Measurements from ENCODE around the gene IER3.
A peak's percentile ranks its signal among the peaks of the same experiment; 100 is the strongest.
"Not testable (repeated sequence)": the region's sequence is repeated elsewhere in the genome, so short reads cannot be mapped to it uniquely, and the experiment has no call there.

IER3 gene

DNA sequence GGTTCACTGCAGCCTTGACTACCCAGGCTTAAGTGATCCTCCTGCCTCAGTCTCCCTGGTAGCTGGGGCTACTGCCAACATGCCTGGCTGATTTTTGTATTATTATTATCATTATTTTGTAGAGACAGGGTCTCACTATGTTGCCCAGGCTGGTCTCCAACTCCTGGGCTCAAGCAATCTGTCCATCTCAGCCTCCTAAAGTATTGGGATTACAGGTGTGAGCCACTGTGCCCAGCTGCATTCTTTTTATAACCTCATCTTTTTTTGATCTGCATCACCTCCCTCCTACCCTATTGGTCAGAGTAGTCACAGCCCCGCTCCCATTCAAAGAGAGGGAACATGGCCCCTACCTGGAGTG, 23.6 kb upstream of the IER3 start:
- DNase-seq: no peak

DNA sequence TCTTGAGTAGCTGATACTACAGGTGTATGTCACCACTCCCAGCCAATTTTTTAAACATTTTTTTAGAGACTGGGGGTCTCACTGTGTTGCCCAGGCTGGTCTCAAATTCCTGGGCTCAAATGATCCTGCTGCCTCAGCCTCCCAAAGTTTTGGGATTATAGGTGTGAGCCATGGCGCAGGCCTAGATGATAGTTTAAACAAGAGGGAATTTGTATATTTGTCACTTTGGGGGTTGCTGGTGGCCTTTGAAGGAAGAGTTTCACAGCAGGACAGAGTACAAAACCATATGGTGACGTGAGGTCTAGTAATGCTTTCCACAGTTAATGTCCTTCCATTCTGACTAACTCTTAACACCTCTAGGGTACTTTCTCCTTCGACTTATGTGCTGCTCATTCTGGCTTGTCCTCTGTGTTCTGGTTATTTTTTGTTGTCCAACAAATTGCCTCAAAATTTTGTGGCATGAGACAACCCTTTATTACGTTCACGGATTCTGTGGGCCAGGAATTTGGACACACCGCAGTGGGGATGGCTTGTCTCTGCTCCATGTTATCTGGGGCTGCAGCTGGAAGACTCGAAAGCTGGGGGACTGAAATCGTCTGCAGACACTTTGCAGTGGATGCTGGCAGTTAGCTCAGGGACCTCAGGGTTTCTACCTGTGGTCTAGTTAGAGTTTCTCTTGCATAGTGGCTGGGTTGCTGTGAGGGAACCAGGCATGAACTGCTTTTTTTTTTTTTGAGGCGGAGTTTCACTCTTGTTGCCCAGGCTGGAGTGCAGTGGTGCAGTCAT, 23.0 kb upstream of the IER3 start:
- DNase-seq: no peak

DNA sequence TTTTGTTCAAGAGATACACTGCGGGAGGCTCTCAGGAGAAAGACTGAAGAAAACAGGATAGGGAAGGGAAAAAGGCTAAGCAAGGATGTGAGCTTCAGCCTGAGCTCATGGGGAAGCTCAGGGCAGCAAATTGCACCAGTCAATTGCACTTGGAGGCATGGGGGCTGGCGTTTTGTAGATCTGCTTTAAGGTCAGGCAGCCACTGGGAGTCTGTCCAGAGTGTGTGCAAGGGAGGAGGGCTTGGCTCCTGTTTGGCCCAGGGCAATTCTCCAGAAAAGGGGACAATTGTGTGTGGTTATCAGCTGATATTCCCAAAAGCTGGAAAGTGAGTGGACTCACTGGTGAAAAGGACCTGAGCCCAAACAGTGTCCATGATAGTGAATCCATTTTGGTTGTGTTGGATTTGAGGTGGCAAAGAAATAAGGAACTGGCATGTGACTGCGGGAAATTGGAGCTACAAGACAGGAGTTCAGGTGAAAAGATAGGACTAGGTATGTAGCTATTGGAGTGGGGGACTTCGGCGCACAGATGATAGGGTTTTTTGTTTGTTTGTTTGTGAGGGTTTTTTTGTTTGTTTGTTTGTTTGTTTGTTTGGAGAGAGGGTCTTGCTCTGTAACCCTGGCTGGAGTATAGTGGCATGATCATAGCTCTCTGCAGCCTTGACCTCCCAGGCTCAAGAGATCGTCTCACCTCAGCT, 22.3 kb upstream of the IER3 start:
- no peak for DNase-seq

DNA sequence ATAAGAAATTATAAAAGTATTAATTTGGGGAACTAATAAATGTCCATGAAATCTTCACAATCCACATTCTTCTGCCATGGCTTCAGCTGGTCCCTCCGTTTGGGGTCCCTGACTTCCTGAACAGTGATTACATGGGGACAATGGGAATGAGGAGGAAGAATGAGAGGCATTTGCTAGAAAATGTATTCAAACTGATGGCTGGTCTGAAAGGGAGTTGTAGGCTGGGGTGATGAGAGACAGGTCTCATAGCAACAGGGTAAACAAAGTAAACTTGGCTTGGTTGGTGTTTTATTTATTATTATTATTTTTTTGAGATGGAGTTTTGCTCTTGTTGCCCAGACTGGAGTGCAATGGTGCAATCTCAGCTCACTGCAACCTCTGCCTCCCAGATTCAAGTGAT, 21.1 kb upstream of the IER3 start:
- DNase-seq: not testable (repeated sequence)

- DNase-seq: not testable (repeated sequence)
These were observed 20.2 kb upstream of the IER3 start for GRCh38 chr6:30764490-30765043.

- no peak for DNase-seq
These were observed 19.5 kb upstream of the IER3 start for GRCh38 chr6:30763618-30764489.

DNA sequence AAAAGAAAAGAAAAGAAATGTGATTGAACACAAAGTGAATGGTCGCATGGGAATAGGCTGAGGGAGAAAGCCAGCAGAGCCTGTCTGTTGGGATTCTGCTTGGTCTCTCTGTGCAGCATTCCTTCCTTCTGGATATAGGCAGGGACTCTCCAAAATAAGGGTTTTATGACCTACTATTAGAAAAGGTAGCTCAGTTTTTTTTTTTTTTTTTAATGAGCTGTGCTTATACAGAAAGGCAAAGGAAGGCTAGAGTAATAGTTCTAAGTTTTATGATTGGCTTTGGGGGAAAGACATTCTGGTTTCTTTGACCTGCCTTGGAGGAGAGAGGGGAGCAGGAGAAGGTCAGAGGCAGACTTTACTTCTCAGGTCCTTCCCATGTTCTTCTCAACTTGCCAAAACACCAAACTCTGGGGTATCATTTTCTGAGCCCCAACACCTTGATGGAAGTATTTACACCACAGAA, 18.8 kb upstream of the IER3 start:
- no peak for DNase-seq

DNA sequence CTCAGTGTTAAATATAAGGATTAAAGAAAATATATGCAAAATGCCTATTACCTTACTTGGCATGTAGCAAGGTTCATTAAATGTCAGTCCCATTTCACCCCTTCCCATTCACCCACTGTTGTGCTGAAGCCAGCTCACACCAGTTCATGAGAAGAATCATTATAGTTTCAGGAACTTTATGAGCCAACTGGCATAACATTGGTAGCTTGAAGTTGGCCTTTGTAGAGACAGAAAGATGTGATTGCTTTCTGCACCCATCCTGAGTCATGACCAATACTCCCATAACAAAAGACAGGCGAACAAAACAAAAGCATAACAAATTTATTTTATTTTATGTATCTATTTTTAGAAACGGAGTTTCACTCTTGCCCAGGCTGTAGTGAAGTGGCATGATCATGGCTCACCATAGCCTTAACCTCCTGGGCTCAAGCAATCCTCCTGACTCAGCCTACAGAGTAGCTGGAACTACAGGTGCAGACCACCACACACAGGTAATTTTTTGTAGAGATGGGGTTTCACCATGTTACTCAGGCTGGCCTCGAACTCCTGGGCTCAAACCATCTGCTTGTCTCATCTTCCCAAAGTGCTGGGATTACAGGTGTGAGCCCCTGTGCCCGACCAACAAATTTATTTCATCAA, 17.6 kb upstream of the IER3 start:
- DNase-seq: no peak

- no peak for DNase-seq
These were observed 16.2 kb upstream of the IER3 start for GRCh38 chr6:30760549-30760948.

GRCh38 chr6:30759575-30760239, 15.4 kb upstream of the IER3 start:
- no peak for DNase-seq

GRCh38 chr6:30757261-30757904, 13.0 kb upstream of the IER3 start:
- DNase-seq: no peak

- DNase-seq: not testable (repeated sequence)
These were observed 12.2 kb upstream of the IER3 start for GRCh38 chr6:30756405-30757003.

GRCh38 chr6:30754631-30755030, 10.3 kb upstream of the IER3 start:
- no peak for DNase-seq

DNA sequence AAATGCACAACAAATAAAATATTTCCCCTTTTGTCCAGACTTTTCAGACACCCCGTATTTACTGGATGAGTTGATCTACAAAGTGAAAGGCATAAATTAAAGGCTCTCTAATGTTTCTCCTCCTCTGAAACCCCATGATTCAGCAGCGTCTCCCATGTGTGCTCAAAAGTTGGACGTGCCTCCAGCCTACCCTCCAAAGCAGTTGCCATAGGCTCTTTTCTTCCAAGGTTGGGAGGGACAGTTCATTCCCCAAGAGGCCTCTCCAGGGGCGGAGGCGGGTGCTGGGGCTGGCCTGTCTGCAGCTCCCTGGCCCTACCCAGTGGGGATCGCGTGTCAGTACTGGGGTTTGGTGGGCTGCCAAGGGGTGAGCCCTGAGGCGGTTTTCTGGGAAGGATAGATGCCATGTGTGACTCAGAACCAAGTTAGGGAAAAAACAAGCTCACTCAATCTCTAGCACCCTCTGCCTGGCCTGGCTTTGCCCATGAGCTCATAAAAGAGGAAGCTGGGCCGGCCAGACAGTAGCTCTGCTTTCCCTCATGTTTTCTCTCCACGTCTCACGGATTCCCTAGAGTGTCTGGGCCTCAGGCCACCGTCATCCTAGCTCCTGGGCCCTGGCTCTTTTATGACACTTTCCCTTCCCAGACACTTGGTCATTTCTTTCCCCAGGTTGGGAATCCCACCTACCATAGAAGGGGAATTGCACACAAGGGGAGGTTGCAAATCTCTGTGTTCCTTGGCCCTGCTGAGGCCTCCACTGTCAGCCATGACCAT, 8.0 kb upstream of the IER3 start:
- DNase-seq: peak; percentile 92

GRCh38 chr6:30750379-30750668, 6.0 kb upstream of the IER3 start:
- DNase-seq: no peak

DNA sequence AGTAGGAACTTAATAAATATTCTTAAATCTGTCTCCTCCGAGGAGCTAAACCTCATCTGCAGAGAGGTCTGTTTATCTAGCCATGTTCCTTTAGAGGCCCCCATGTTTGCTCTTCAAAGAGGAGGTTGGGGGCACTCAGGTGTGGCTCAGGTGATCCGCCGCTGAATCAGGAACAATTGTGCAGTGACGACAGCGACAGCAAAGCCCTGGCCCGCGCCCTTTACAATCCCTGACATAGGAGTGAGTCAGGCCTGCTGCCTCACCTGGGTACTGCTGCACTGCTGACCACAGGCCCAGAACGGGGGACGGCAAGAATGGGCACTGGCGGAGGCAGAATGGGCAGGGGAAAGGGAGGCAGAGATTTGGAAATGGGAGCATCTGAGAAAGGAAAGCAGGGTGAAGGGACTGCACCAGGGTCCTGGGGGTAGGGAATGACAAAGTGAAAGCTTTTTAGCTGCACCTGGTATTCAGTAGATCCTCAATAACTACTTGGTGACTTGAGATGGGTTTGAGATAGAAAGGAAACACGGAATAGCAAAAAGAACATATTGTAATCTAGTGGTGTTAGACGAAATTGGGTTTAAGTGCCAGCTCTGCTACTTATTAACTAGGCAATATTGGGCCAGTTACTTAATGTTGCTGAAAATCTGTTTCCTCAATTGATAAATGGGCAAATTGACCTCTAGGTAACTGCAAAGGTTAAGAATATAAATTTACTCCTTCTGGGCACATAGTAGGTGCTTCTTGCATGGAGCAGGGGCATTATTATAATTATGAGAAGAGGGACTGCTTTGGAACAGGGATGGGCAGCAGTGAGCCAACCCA, 5.4 kb upstream of the IER3 start:
- DNase-seq: no peak

DNA sequence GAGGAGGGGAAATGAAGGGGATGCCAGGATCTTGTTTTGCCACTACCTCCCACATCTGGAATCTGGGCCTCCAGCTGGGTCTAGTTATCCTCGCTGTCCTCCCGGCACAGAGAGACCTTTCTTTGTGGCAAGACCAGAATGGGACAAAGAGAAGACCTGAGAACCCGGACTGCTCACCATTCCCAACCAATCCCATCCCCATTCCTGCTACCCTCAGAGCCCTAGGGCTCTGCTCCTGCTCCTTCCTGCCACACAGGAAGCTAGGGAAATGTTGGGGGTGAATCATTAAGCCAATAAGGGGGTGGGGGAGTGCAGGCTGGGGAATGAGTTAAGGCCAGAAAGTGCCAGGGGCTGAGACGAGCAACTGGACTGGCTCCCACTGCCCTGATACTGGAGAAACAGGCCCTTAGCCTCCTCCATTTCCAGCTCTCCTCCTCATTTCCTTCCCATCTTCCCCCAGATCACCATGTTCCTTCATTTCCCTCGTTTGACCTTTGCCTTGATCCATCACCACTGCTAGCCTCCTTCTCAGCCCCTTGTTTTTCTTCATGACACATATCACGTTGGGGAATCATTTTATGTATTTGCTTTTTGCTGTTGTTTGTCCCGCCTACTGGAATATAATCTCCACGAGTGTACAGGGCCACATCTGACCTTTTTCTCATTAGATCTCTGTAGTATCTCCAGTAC, 4.6 kb upstream of the IER3 start:
- DNase-seq: no peak

DNA sequence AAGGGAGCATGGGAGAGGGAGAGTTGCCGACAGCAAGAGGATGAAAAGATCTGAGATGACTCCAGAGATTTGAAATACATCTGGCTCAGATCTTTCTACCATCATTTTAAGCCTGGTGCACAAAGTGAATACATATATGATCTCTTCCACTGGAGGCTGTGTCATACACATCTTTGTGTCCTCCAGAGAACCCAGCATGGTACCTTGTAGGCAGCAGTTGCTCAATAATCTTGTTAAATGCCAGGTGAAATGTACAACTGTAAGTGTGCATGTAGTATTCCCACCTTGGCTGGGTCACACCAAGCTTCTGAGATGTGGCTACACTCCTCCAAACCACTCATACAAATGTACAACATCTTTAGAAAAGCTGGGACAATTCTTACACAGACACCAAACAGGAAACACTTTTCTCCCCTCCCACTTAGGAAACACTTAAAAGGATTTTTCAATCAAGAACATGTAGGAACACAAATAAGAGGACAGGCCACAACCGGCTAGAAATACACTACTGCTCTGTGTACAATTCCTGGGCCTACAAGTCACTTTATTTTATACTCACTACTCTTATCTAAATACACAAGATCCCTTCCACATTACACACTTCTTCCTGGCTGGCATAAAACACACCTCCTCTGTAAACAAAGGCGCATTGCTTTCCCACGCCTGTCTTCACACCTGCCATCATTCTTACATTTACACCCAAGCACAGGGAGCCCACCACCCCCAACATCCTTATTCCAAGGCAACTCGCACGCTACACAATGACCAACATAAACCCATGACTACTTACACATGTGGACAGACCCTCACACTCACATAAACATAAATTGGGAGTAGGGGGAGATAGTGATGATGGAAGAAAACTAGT, 3.8 kb upstream of the IER3 start:
- DNase-seq: no peak
